Progenitor cell of endocrine pancreas (in vitro differentiated cells): ENCODE data around the gene GAS2. TPM values are rescaled to one million over a fixed set of nuclear protein-coding genes. Genes with fewer than 3 reads are reported as not detected.

ENCODE experiments used
- DNase-seq: peaks from one replicate; pipeline ENCODE4 v3.0.0; 2021; ENCODE audit warnings: low spot score; ENCODE audit not compliant: unreplicated experiment
- H3K27ac Mint-ChIP-seq: 2 replicates; pipeline ENCODE4 v1.8.0; 2021; ENCODE audit warnings: mild to moderate bottlenecking, moderate library complexity, mixed read lengths
- H3K27me3 Mint-ChIP-seq: 2 replicates; pipeline ENCODE4 v1.8.0; 2021; ENCODE audit warnings: mixed read lengths
- H3K36me3 Mint-ChIP-seq: 2 replicates; pipeline ENCODE4 v1.8.0; 2022; ENCODE audit warnings: mixed read lengths; ENCODE audit not compliant: insufficient read depth
- H3K4me1 Mint-ChIP-seq: 2 replicates; pipeline ENCODE4 v1.8.0; 2021; ENCODE audit warnings: low read depth, mixed read lengths
- H3K4me3 Mint-ChIP-seq: 2 replicates; pipeline ENCODE4 v1.8.0; 2021; ENCODE audit warnings: low read depth, mild to moderate bottlenecking, moderate library complexity, mixed read lengths
- H3K9me3 Mint-ChIP-seq: 2 replicates; pipeline ENCODE4 v1.8.0; 2021; ENCODE audit warnings: low read depth, mixed read lengths
- total RNA-seq: library from RNA; stranded (reverse); gene quantifications from 2 replicates; pipeline ENCODE4 v1.2.1, GENCODE V29; 2021
- TF ChIP-seq, protein P1 (sequence below): fragments of 200-600 bp; sonication (generic); IDR thresholded peaks from one replicate; pipeline ENCODE4 v1.5.0; 2021; ENCODE audit warnings: antibody characterized with exemption, mild to moderate bottlenecking; ENCODE audit not compliant: unreplicated experiment

Gene GAS2
- total RNA-seq, 1 donor from 2014 or later, result 14.5 TPM

DNA sequence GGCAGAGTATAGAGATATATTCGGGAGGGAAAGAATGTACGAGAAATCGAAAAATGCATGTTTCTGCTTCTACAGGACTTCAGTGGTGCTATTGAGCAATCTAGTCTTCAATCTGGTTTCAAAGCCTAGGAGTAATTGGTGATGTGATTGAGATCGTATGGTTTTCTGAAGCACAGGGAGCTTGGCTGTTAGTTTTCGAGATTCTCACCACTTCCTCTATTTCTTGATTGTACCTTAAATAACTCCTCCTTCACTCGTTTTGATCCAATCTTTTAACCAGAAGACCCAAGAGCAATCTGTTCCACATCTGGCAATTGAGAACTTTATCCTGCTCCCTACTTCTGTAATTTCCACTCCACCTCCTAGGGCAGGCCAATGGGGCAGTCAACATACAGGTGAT is 193.3 kb downstream of the GAS2 start:
- Mint-ChIP-seq H3K4me3 (no peak overlapping the region), H3K4me1 (no peaks in the 10 kb centered on the region), H3K27ac (no peak overlapping the region), H3K9me3 (peaks cover 13% of the 10 kb centered on the region), H3K36me3 (no peaks in the 10 kb centered on the region), H3K27me3 (no peaks in the 10 kb centered on the region)
- DNase-seq, result no peak
- TF ChIP-seq, protein P1, sequence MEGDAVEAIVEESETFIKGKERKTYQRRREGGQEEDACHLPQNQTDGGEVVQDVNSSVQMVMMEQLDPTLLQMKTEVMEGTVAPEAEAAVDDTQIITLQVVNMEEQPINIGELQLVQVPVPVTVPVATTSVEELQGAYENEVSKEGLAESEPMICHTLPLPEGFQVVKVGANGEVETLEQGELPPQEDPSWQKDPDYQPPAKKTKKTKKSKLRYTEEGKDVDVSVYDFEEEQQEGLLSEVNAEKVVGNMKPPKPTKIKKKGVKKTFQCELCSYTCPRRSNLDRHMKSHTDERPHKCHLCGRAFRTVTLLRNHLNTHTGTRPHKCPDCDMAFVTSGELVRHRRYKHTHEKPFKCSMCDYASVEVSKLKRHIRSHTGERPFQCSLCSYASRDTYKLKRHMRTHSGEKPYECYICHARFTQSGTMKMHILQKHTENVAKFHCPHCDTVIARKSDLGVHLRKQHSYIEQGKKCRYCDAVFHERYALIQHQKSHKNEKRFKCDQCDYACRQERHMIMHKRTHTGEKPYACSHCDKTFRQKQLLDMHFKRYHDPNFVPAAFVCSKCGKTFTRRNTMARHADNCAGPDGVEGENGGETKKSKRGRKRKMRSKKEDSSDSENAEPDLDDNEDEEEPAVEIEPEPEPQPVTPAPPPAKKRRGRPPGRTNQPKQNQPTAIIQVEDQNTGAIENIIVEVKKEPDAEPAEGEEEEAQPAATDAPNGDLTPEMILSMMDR, result no peak

DNA sequence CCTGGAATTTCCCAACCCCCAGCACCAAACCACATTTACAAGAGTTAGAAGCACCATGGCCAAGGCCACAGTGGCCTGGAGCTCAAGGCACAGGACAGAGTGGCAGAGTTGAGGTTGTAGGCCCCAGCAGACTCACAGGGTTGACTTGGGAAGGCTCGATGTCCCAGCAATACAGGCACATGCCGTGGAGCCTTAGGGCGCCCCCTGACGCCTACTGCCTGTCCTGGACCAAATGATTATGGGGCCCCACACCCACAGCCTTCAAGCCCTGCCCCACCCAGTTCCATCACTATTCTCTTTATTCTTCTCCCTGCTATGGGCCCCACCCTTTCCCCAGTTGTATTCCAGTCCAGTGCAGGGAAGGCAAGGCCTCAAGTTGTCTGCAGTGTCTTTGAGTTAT is 193.8 kb downstream of the GAS2 start, which contains the start of gene CCDC179:
Gene CCDC179 (minus strand): TSS at position 234 of the 400 bp plus-strand sequence. CDS start 53 bp downstream, at position 181.
- Mint-ChIP-seq H3K4me1 (no peaks in the 10 kb centered on the region), H3K9me3 (peaks cover 13% of the 10 kb centered on the region)
- DNase-seq, result no peak

More for the DNA sequence above, 193.8 kb downstream of the GAS2 start, which contains the start of gene CCDC179:
- Mint-ChIP-seq H3K27me3 (no peaks in the 10 kb centered on the region), H3K36me3 (no peaks in the 10 kb centered on the region), H3K4me3 (no peak within 1 kb of the TSS), H3K27ac (peak within 1 kb of the TSS; percentile 34)
- TF ChIP-seq, protein P1, result no peak

Other genes starting within 250 kb of the GAS2 start
- gene FANCF, start 40.8 kb upstream of the GAS2 start, total RNA-seq, result 30.2 and 32.8 TPM in 2 replicates
- 25.7 and 27.0 TPM in 2 replicates for gene SVIP, start 163.2 kb downstream of the GAS2 start, total RNA-seq
- gene CCDC179, start 193.9 kb downstream of the GAS2 start, total RNA-seq, result not detected in 2 replicates